ENCODE measurements around the gene NAV1. TPM values are rescaled to one million over a fixed set of nuclear protein-coding genes. Genes with fewer than 3 reads are reported as not detected.
A peak's percentile ranks its signal among the peaks of the same experiment; 100 is the strongest.

Gene NAV1
- total RNA-seq, 2 donors from 2014 or later, result 17.9 to 24.1 TPM

DNA sequence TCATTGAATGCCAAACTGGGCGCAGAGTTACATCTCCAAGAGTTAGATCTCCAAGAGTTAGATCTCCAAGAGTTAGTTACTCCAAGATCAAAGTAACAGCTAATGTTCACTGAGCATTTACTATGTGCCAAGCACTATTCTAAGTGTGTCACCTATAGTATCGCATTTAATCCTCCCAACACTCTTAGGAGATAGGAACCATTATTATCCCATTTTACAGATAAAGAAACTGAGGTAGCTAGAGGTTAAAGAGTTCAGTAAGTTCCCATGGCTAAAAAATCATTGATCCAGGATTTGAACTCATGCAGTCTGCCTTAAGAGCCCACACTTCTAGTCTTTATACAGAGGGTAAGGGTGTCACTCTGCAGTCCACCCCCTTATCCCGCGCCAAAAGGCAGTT is 1.5 kb upstream of the NAV1 start:
- intact Hi-C loops (cut with DNase I), result no loop called here
- H3K9ac ChIP-seq (ENCODE audit: low read depth in 2 of 2, low read length in 2 of 2), result no peak overlapping the region
- no peaks in the 10 kb centered on the region for H3K9me3 ChIP-seq
- no peaks in the 10 kb centered on the region for H3K36me3 ChIP-seq
- peaks cover 17% of the 10 kb centered on the region for H3K27me3 ChIP-seq
- peaks cover 5% of the 10 kb centered on the region for H3K4me1 ChIP-seq
- no peak for DNase-seq
- peak overlapping the region; percentile 63 for H3K27ac ChIP-seq
- TF ChIP-seq, protein P1, sequence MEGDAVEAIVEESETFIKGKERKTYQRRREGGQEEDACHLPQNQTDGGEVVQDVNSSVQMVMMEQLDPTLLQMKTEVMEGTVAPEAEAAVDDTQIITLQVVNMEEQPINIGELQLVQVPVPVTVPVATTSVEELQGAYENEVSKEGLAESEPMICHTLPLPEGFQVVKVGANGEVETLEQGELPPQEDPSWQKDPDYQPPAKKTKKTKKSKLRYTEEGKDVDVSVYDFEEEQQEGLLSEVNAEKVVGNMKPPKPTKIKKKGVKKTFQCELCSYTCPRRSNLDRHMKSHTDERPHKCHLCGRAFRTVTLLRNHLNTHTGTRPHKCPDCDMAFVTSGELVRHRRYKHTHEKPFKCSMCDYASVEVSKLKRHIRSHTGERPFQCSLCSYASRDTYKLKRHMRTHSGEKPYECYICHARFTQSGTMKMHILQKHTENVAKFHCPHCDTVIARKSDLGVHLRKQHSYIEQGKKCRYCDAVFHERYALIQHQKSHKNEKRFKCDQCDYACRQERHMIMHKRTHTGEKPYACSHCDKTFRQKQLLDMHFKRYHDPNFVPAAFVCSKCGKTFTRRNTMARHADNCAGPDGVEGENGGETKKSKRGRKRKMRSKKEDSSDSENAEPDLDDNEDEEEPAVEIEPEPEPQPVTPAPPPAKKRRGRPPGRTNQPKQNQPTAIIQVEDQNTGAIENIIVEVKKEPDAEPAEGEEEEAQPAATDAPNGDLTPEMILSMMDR (IDR thresholded peaks at IDR 0.05), result no peak
- H3K4me3 ChIP-seq, result no peak overlapping the region

DNA sequence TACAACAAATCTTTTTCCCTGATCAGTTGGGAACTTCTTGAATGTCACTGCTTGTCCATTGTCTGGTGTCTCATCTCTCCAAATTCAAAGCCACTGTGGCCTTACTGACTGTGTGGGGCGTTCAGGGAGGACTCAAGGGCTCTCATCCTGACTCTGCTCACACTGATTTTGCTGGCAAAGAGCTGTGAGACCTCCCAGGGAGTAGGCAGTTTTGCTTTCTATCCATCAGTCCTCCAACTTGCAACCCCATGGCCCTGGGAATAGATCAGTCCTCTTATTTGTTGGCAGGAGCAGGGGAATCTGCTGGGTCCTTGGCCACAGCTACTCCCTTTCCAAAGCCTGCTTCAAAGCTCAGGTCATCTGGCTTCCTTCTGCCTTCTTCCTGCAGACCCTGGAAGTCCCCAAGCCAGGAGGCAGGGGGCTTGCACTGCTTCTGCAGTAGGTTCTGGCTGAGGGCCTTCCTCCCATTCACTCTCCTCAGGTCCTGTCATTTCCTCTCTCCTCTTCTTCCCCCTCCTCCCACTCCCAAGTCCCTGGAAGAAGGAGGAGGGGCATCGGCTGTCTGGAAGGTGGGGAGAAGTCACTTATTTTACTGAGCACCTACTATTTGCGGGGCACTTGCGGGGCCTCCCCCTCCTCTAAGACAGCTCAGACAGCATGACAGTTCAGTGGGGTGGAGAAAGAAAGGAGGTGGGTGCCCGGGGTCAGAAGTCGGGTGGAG is 876 bp upstream of the NAV1 start:
- no peaks in the 10 kb centered on the region for H3K36me3 ChIP-seq
- H3K4me3 ChIP-seq, result peak overlapping the region; percentile 46
- H3K27me3 ChIP-seq, result peaks cover 17% of the 10 kb centered on the region
- H3K27ac ChIP-seq, result peak overlapping the region; percentile 49
- DNase-seq, result no peak
- intact Hi-C loops (cut with DNase I), result no loop called here
- TF ChIP-seq, protein P1 (IDR thresholded peaks at IDR 0.05), result no peak
- peak overlapping the region; percentile 35 to 68 for H3K9ac ChIP-seq (ENCODE audit: low read depth in 2 of 2, low read length in 2 of 2)
- H3K9me3 ChIP-seq, result no peaks in the 10 kb centered on the region
- peaks cover 5% of the 10 kb centered on the region for H3K4me1 ChIP-seq

DNA sequence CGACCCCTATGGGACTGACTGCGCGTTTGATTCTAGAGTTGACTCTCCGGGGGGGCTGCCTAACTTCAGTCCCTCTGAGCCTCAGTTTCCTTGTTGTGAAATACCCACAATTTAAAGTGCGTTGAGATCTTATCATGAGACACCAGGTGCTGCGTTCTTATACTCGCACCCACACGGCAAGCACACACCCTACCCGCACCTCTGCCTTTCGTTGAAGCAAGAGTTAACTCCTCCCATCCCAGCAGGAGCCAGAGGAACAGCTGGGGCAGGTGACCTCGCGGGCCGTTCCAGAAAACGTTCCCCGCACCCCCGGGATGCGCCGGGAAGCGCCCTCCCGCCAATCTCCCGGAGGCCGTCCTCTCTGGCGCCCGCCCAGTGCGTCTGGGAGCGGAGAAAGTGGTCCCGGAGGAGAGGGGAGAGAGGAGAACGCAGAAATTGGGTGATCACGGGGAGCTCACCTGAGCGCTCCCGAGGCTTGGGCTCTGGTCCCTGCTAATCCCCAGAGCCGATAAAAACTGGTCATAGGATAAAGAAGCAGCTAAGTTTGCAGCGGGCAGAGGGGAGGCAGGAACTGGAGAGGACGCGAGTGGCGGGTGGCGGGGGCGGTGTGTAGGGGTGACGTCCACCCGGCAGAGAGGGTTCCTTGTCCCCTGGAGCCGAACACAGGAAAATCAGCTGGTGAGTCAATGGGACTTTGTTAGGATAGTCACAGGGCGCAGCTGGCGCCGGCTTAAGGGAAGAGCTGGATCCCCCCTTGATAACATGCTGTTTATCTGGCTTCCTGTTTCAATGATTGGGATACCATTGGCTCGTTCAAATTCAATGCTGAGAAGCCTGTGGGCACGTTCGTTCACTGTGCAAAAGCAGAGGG is 869 bp downstream of the NAV1 start:
- Histone ChIP-seq H3K27ac (peak overlapping the region; percentile 49), H3K4me3 (peak overlapping the region; percentile 46), H3K36me3 (no peaks in the 10 kb centered on the region), H3K4me1 (peaks cover 5% of the 10 kb centered on the region), H3K27me3 (peaks cover 17% of the 10 kb centered on the region), H3K9me3 (no peaks in the 10 kb centered on the region), H3K9ac (ENCODE audit: low read depth in 2 of 2, low read length in 2 of 2) (peak overlapping the region; percentile 68 to 71)
- intact Hi-C loops (cut with DNase I), result no loop called here
- DNase-seq, result no peak
- TF ChIP-seq, protein P1 (IDR thresholded peaks at IDR 0.05), result no peak

DNA sequence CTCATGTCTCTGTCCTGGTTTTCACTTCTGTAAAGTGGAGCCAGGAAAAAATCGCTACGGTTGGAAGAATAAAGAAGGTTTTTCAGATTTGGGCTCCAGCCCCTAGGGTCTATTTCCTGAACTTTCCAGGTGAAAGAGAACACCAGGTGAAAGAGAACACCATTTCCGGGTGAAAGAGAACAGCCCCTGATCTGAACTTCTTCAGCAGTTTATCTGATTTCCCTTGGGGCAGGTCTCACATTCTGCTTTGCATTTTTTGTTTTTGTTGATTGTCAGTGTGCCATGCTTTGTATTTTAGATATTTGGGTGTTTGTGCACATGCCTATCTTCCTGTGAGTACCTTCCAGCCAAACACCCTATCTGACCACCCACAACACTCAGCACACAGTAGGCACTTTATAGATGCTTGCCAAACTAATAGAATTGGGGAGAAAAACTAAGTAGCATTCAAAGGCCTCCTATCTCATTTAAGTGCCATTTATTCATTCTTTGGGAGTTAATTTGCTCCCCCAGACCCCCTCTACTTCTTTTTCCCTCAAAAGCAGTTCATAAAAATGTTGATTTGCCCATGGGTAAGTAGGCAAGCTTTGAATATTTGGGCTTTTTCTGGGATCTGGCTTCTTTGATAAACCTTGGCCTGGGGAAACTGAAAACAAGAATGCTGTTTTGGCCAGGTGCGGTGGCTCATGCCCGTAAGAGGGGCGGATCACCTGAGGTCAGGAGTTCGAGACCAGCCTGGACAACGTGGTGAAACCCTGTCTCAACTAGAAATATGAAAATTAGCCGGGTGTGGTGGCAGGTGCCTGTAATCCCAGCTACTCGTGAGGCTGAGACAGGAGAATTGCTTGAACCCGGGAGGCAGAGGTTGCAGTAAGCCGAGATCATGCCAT is 2.2 kb downstream of the NAV1 start:
- Histone ChIP-seq H3K27ac (peak overlapping the region; percentile 49), H3K27me3 (peaks cover 17% of the 10 kb centered on the region), H3K4me1 (peaks cover 5% of the 10 kb centered on the region), H3K36me3 (no peaks in the 10 kb centered on the region), H3K4me3 (no peak overlapping the region), H3K9ac (ENCODE audit: low read depth in 2 of 2, low read length in 2 of 2) (no peak overlapping the region), H3K9me3 (no peaks in the 10 kb centered on the region)
- intact Hi-C loops (cut with DNase I), result no loop called here
- no peak for DNase-seq
- TF ChIP-seq, protein P1 (IDR thresholded peaks at IDR 0.05), result no peak

All from colonic mucosa (tissue), 4 donors.